ENCODE data around the gene DEAF1. TPM values are rescaled to one million over a fixed set of nuclear protein-coding genes. Genes with fewer than 3 reads are reported as not detected.

DEAF1 gene
- total RNA-seq, 2 donors from 2014 or later: 44.1 to 51.9 TPM

DNA sequence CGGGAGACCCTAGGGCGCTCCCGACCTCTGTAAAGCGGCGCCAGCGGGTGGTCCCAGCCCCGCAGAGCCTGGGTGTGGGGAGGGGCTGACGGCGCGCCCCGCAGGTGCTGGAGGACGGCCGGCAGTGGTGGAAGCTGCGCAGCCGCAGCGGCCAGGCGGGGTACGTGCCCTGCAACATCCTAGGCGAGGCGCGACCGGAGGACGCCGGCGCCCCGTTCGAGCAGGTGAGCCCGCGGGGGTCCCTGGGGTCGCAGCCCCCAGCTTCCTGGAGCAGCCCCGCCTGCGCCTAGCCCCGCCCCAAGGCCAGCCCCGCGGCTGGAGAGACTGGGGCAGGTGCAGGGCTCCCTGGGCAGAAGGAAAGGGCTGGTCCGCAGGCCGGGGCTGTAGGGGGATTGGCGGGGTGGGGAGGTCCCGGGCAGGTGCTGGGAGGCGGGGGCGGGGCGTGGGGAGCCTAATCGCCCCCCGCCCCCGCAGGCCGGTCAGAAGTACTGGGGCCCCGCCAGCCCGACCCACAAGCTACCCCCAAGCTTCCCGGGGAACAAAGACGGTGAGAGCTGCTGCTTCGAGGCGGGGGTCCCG lies 30.7 kb upstream of the DEAF1 start:
- WGBS, 2 experiments (ENCODE audit: insufficient coverage in 1 of 2, insufficient read length in 1 of 2): 17 to 87% methylated on average over 3 to 50 of the region's 53 CpGs
- H3K27me3 Mint-ChIP-seq (ENCODE audit: insufficient read depth): peaks cover 26% of the 10 kb centered on the region

DNA sequence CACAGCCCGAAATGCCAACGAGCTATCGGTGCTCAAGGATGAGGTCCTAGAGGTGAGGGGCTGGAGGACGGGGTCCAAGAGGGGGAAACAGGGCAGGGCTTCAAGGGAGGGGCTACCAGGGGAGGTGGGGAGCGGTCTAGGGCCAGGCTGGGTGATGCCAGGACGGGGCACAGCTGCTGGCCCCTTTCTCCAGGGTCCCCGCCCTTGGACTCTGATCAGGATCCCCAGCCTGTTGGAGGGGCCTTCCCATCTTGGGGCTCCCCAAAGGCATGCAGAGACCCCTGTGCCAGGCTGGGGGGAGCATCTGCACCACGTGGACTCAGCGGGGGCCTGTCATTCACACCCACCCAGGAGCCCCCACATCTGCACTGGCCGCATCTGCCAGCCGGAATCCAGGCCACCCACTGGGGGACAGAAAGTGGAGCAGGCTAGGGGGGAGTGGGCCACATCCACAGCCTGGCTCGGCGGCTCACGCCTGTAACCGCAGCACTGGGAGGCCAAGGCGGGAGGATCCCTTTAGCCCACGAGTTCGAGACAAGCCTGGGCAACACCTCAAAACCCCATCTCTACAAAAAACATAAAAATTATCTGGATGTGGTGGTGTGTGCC lies 29.9 kb upstream of the DEAF1 start:
- no peak for DNase-seq
- Histone ChIP-seq H3K27me3 (ENCODE audit: control insufficient read depth, insufficient read depth, low read length, poor library complexity, severe bottlenecking) (peaks cover 40% of the 10 kb centered on the region), H3K4me3 (ENCODE audit: low read length) (no peak overlapping the region), H3K9me3 (ENCODE audit: control insufficient read depth, low read length) (no peaks in the 10 kb centered on the region), H3K27ac (ENCODE audit: low read depth, low read length) (no peak overlapping the region), H3K9ac (ENCODE audit: extremely low read depth, low read length, poor library complexity, severe bottlenecking) (no peak overlapping the region), H3K4me1 (ENCODE audit: control insufficient read depth, insufficient read depth, low read length) (no peaks in the 10 kb centered on the region), H3K36me3 (ENCODE audit: control insufficient read depth, insufficient read depth, low read length) (no peaks in the 10 kb centered on the region)
- H3K4me1 Mint-ChIP-seq: no peaks in the 10 kb centered on the region
- H3K9me3 Mint-ChIP-seq: no peaks in the 10 kb centered on the region
- TF ChIP-seq, protein P1, sequence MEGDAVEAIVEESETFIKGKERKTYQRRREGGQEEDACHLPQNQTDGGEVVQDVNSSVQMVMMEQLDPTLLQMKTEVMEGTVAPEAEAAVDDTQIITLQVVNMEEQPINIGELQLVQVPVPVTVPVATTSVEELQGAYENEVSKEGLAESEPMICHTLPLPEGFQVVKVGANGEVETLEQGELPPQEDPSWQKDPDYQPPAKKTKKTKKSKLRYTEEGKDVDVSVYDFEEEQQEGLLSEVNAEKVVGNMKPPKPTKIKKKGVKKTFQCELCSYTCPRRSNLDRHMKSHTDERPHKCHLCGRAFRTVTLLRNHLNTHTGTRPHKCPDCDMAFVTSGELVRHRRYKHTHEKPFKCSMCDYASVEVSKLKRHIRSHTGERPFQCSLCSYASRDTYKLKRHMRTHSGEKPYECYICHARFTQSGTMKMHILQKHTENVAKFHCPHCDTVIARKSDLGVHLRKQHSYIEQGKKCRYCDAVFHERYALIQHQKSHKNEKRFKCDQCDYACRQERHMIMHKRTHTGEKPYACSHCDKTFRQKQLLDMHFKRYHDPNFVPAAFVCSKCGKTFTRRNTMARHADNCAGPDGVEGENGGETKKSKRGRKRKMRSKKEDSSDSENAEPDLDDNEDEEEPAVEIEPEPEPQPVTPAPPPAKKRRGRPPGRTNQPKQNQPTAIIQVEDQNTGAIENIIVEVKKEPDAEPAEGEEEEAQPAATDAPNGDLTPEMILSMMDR (conservative IDR thresholded peaks at IDR 0.05): no peak
- peak overlapping the region; percentile 26 for H3K4me3 Mint-ChIP-seq
- no peak overlapping the region for H3K27ac Mint-ChIP-seq
- H3K27me3 Mint-ChIP-seq (ENCODE audit: insufficient read depth): peaks cover 31% of the 10 kb centered on the region
- H3K36me3 Mint-ChIP-seq (ENCODE audit: low read depth): no peaks in the 10 kb centered on the region
- 84 to 94% methylated on average over 9 to 18 of the region's 18 CpGs for WGBS, 2 experiments (ENCODE audit: insufficient coverage in 1 of 2, insufficient read length in 1 of 2)

More for the DNA sequence above, 30.7 kb upstream of the DEAF1 start:
- Mint-ChIP-seq H3K36me3 (ENCODE audit: low read depth) (no peaks in the 10 kb centered on the region), H3K4me1 (no peaks in the 10 kb centered on the region), H3K4me3 (peak overlapping the region; percentile 37), H3K27ac (no peak overlapping the region), H3K9me3 (no peaks in the 10 kb centered on the region)
- Histone ChIP-seq H3K27me3 (ENCODE audit: control insufficient read depth, insufficient read depth, low read length, poor library complexity, severe bottlenecking) (peaks cover 33% of the 10 kb centered on the region), H3K9me3 (ENCODE audit: control insufficient read depth, low read length) (no peaks in the 10 kb centered on the region), H3K36me3 (ENCODE audit: control insufficient read depth, insufficient read depth, low read length) (no peaks in the 10 kb centered on the region), H3K4me1 (ENCODE audit: control insufficient read depth, insufficient read depth, low read length) (no peaks in the 10 kb centered on the region), H3K27ac (ENCODE audit: low read depth, low read length) (no peak overlapping the region), H3K9ac (ENCODE audit: extremely low read depth, low read length, poor library complexity, severe bottlenecking) (no peak overlapping the region), H3K4me3 (ENCODE audit: low read length) (no peak overlapping the region)
- TF ChIP-seq, protein P1 (conservative IDR thresholded peaks at IDR 0.05): no peak
- peak; percentile 75 for DNase-seq

DNA sequence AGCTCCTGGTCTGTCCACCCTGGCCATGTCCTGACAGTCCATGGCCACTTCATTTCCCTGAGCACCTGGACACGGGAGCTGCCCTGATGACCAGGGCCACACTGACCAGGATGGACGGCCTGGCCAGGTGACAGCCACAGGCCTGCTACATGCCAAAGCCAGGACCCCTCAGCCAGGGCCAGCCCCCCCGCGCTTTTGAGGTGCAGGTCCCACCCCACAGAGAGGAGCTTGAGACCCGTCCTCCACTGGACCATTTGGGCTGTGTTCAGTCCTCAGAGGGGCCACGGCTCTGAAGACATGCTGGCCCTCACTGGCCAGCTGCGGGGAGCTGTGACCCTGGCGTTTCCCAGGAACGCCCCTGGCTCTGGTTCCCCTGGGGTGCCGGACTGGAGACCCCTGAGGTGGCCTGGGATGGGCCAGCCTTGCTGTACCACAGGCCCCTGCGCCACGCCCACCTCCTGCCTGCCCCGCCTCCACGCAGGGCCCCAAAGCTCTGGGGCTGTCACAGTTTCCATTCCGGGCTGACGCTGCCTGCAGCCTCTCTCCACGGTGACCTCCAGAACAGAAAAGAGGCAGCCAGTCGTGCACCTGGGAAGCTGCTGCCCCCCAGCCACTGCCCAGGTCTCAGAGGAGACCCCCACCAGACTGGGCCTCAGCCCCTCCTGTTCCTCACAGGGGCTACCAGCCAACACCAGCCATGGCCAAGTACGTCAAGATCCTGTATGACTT lies 29.2 kb upstream of the DEAF1 start:
- no peaks in the 10 kb centered on the region for H3K36me3 ChIP-seq (ENCODE audit: control insufficient read depth, insufficient read depth, low read length)
- H3K27ac Mint-ChIP-seq: no peak overlapping the region
- no peaks in the 10 kb centered on the region for H3K9me3 ChIP-seq (ENCODE audit: control insufficient read depth, low read length)

More for the DNA sequence above, 29.2 kb upstream of the DEAF1 start:
- Histone ChIP-seq H3K27ac (ENCODE audit: low read depth, low read length) (no peak overlapping the region), H3K9ac (ENCODE audit: extremely low read depth, low read length, poor library complexity, severe bottlenecking) (no peak overlapping the region), H3K4me3 (ENCODE audit: low read length) (no peak overlapping the region), H3K27me3 (ENCODE audit: control insufficient read depth, insufficient read depth, low read length, poor library complexity, severe bottlenecking) (peaks cover 47% of the 10 kb centered on the region), H3K4me1 (ENCODE audit: control insufficient read depth, insufficient read depth, low read length) (no peaks in the 10 kb centered on the region)
- no peak overlapping the region for H3K4me3 Mint-ChIP-seq
- no peaks in the 10 kb centered on the region for H3K36me3 Mint-ChIP-seq (ENCODE audit: low read depth)
- no peaks in the 10 kb centered on the region for H3K4me1 Mint-ChIP-seq
- H3K9me3 Mint-ChIP-seq: no peaks in the 10 kb centered on the region
- peaks cover 37% of the 10 kb centered on the region for H3K27me3 Mint-ChIP-seq (ENCODE audit: insufficient read depth)
- WGBS, 2 experiments (ENCODE audit: insufficient coverage in 1 of 2, insufficient read length in 1 of 2): 77 to 81% methylated on average over 9 to 19 of the region's 19 CpGs
- DNase-seq: no peak
- TF ChIP-seq, protein P1 (conservative IDR thresholded peaks at IDR 0.05): no peak

All from endodermal cell (in vitro differentiated cells).